Endothelial cell (in vitro differentiated cells): Measurements from ENCODE around the gene VPREB3. TPM values are rescaled to one million over a fixed set of nuclear protein-coding genes. Genes with fewer than 3 reads are reported as not detected.

Source experiments
- DNase-seq: peaks from one replicate; pipeline ENCODE4 v3.0.0; 2021; ENCODE audit warnings: low spot score
- H3K27ac Mint-ChIP-seq: one replicate; pipeline ENCODE4 v1.8.0; 2021; ENCODE audit warnings: mixed read lengths, inconsistent platforms; ENCODE audit not compliant: unreplicated experiment
- H3K27me3 Mint-ChIP-seq: one replicate; pipeline ENCODE4 v1.8.0; 2021; ENCODE audit warnings: mild to moderate bottlenecking, moderate library complexity, mixed read lengths, inconsistent platforms; ENCODE audit not compliant: unreplicated experiment
- H3K36me3 Mint-ChIP-seq: one replicate; pipeline ENCODE4 v1.8.0; 2021; ENCODE audit warnings: mild to moderate bottlenecking, low read depth, mixed read lengths, inconsistent platforms; ENCODE audit not compliant: unreplicated experiment
- H3K4me1 Mint-ChIP-seq: one replicate; pipeline ENCODE4 v1.8.0; 2021; ENCODE audit warnings: mild to moderate bottlenecking, mixed read lengths, inconsistent platforms; ENCODE audit not compliant: unreplicated experiment
- H3K4me3 Mint-ChIP-seq: one replicate; pipeline ENCODE4 v1.8.0; 2021; ENCODE audit warnings: mild to moderate bottlenecking, mixed read lengths, inconsistent platforms; ENCODE audit not compliant: unreplicated experiment
- H3K9me3 Mint-ChIP-seq: one replicate; pipeline ENCODE4 v1.8.0; 2021; ENCODE audit warnings: mixed read lengths, inconsistent platforms; ENCODE audit not compliant: unreplicated experiment
- total RNA-seq: library from RNA; stranded (reverse); fragmentation: NEBNext Ultra II Directional; extraction: Animal tissue kit (Norgen Biotek cat#: 25700); gene quantifications from one replicate; pipeline ENCODE4 v1.2.1, GENCODE V29; 2021; ENCODE audit not compliant: unreplicated experiment
- TF ChIP-seq, protein P1 (sequence below): fragments of 200-600 bp; sonication (generic); IDR thresholded peaks from one replicate; pipeline ENCODE4 v1.5.0; 2021; ENCODE audit warnings: antibody characterized with exemption; ENCODE audit not compliant: unreplicated experiment

VPREB3 gene
- total RNA-seq, 1 donor from 2014 or later = not detected

DNA sequence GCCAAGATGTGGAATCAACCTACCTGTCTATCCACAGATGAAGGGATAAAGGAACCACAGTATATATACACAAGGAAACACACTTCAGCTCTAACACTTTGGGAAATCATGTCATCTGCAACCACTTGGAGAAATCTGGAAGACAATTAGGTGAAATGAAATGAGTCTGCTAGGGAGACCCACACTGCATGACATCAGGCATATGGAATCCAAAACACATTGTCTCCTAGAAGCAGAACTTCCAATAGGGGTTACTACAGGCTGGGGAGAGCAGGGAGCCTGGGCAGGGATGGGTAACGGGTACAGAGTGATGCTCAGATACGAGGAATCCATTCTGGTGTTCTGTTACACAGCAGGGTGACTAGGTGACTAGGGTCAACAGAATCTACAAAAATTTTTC is 45.1 kb downstream of the VPREB3 start:
- H3K4me1 Mint-ChIP-seq = no peaks in the 10 kb centered on the region
- no peak overlapping the region for H3K4me3 Mint-ChIP-seq
- H3K27ac Mint-ChIP-seq = no peak overlapping the region
- DNase-seq = no peak
- no peaks in the 10 kb centered on the region for H3K9me3 Mint-ChIP-seq
- H3K36me3 Mint-ChIP-seq = peaks cover 31% of the 10 kb centered on the region
- peaks cover 4% of the 10 kb centered on the region for H3K27me3 Mint-ChIP-seq
- TF ChIP-seq, protein P1, sequence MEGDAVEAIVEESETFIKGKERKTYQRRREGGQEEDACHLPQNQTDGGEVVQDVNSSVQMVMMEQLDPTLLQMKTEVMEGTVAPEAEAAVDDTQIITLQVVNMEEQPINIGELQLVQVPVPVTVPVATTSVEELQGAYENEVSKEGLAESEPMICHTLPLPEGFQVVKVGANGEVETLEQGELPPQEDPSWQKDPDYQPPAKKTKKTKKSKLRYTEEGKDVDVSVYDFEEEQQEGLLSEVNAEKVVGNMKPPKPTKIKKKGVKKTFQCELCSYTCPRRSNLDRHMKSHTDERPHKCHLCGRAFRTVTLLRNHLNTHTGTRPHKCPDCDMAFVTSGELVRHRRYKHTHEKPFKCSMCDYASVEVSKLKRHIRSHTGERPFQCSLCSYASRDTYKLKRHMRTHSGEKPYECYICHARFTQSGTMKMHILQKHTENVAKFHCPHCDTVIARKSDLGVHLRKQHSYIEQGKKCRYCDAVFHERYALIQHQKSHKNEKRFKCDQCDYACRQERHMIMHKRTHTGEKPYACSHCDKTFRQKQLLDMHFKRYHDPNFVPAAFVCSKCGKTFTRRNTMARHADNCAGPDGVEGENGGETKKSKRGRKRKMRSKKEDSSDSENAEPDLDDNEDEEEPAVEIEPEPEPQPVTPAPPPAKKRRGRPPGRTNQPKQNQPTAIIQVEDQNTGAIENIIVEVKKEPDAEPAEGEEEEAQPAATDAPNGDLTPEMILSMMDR = no peak

DNA sequence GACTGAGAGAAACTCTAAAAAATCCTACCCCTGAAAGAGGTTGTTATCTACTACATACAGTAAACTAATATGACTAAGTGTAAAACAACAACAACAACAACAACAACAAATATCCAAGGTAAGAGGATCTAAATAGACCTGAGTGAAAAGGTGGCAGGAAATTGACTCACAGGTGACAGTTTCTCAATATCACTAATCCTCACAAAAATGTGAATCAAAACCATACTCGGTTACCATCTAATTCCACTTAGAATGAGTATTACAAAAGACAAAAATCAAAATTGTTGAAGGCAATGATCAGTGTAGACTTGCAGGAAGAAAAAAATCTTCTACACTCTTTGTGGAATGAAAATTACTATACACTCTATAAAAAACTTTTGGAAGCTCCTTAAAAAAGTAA is 46.0 kb downstream of the VPREB3 start:
- Mint-ChIP-seq H3K4me1 (no peaks in the 10 kb centered on the region), H3K27me3 (no peaks in the 10 kb centered on the region), H3K27ac (no peak overlapping the region), H3K36me3 (peaks cover 29% of the 10 kb centered on the region), H3K4me3 (no peak overlapping the region), H3K9me3 (no peaks in the 10 kb centered on the region)
- TF ChIP-seq, protein P1 = no peak
- DNase-seq = no peak

DNA sequence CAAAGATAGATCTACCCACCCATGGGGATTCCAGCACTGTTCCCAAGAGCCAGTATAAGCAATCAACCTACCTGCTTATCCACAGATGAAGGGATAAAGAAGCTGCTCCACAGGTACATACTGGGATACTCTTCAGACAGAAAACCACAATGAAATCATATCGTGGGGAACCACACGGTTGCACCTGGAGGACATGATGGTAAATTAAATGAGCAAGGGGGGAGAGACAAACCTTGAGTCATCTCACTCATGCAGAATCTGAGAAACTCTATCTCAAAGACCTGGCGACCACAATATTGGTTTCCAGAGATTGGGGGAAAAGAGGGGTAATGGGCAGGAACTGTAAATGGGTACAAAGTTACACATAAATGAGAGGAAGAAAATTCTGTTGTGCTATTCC is 48.9 kb downstream of the VPREB3 start:
- TF ChIP-seq, protein P1 = no peak
- no peaks in the 10 kb centered on the region for H3K27me3 Mint-ChIP-seq

DNA sequence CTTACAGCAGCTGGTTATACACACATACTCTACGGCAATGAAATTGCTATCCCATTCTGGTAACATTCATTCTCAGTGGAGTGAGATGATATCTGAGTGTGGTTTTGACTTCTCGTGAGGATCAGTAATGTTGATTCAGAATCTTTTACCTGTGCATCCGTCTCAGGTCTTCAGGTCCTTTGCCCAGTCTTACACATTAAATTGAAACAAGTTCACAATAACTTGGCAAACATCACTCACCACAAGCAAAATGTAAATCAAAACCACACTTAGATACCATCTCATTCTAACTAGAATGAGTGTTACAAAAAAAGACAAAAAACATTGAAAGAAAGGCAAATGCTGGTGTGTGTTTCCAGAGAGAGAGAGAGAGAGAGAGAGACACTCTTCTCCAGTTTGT is 49.4 kb downstream of the VPREB3 start:
- H3K9me3 Mint-ChIP-seq = no peaks in the 10 kb centered on the region
- peaks cover 35% of the 10 kb centered on the region for H3K36me3 Mint-ChIP-seq
- TF ChIP-seq, protein P1 = no peak
- H3K4me3 Mint-ChIP-seq = no peak overlapping the region
- H3K27ac Mint-ChIP-seq = no peak overlapping the region
- no peak for DNase-seq
- no peaks in the 10 kb centered on the region for H3K4me1 Mint-ChIP-seq
- H3K27me3 Mint-ChIP-seq = no peaks in the 10 kb centered on the region

More for the DNA sequence above, 48.9 kb downstream of the VPREB3 start:
- no peak for DNase-seq
- no peak overlapping the region for H3K27ac Mint-ChIP-seq
- H3K36me3 Mint-ChIP-seq = peaks cover 36% of the 10 kb centered on the region
- no peaks in the 10 kb centered on the region for H3K4me1 Mint-ChIP-seq
- H3K9me3 Mint-ChIP-seq = no peaks in the 10 kb centered on the region
- H3K4me3 Mint-ChIP-seq = no peak overlapping the region

DNA sequence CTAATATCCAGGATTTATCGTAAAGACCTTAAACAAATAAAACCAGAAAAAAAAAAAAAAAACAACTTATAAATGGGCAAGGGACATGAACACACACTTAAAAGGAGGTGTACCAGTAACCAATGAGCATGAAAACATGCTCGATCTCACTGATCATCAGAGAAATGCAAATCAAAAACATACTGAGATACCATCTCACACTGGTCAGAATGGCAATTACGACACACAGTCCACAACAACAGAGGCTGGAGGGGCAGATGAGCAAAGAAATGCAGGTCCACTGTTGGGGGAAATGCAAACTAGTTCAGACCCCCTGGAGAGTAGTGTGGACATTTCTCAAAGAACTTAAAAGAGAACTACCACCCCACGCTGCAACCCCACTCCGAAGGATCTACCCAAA is 50.2 kb downstream of the VPREB3 start:
- peaks cover 30% of the 10 kb centered on the region for H3K36me3 Mint-ChIP-seq
- H3K27me3 Mint-ChIP-seq = no peaks in the 10 kb centered on the region
- no peak for DNase-seq
- no peak overlapping the region for H3K4me3 Mint-ChIP-seq
- H3K9me3 Mint-ChIP-seq = no peaks in the 10 kb centered on the region
- TF ChIP-seq, protein P1 = no peak
- H3K4me1 Mint-ChIP-seq = no peaks in the 10 kb centered on the region
- H3K27ac Mint-ChIP-seq = no peak overlapping the region

Other genes with a start within 250 kb of the VPREB3 start
- gene IGLL1, start 174.1 kb downstream of the VPREB3 start, total RNA-seq = not detected
- gene DRICH1, start 122.1 kb downstream of the VPREB3 start, total RNA-seq = not detected
- 0.15 TPM for gene RGL4, start 63.4 kb downstream of the VPREB3 start, total RNA-seq
- 8.0 TPM for gene ZNF70, start 3.3 kb downstream of the VPREB3 start, total RNA-seq
- gene C22orf15, start 8.6 kb upstream of the VPREB3 start, total RNA-seq = 2.0 TPM
- gene CHCHD10, start 13.5 kb upstream of the VPREB3 start, total RNA-seq = 55.8 TPM
- gene MMP11, start 18.4 kb upstream of the VPREB3 start, total RNA-seq = 3.4 TPM
- 105 TPM for gene SMARCB1, start 32.5 kb upstream of the VPREB3 start, total RNA-seq
- gene DERL3, start 84.6 kb upstream of the VPREB3 start, total RNA-seq = 1.3 TPM
- 9.2 TPM for gene SLC2A11, start 103.5 kb upstream of the VPREB3 start, total RNA-seq
- 306 TPM for gene MIF, start 140.0 kb upstream of the VPREB3 start, total RNA-seq
- 6.0 TPM for gene GSTT2B, start 206.8 kb upstream of the VPREB3 start, total RNA-seq
- 1.4 TPM for gene DDTL, start 212.5 kb upstream of the VPREB3 start, total RNA-seq
- gene DDT, start 220.0 kb upstream of the VPREB3 start, total RNA-seq = 73.5 TPM
- gene GSTT2, start 225.7 kb upstream of the VPREB3 start, total RNA-seq = not detected